Measurements from ENCODE around the gene CENPH.
"Not testable (repeated sequence)": the region's sequence is repeated elsewhere in the genome, so short reads cannot be mapped to it uniquely, and the experiment has no call there.

Gene CENPH

GRCh38 chr5:69211200-69211599 is 21.8 kb downstream of the CENPH start:
- no peak for DNase-seq

- peak; percentile 33 for DNase-seq
These were observed 22.6 kb downstream of the CENPH start for GRCh38 chr5:69212022-69212421.

GRCh38 chr5:69213513-69214215 is 24.3 kb downstream of the CENPH start:
- no peak for DNase-seq

- no peak for DNase-seq
These were observed 27.7 kb downstream of the CENPH start for GRCh38 chr5:69217151-69217511.

- DNase-seq = peak; percentile 96
These were observed 28.5 kb downstream of the CENPH start for GRCh38 chr5:69217548-69218526.

- no peak for DNase-seq
These were observed 30.6 kb downstream of the CENPH start for GRCh38 chr5:69219939-69220338.

- DNase-seq = not testable (repeated sequence)
These were observed 31.0 kb downstream of the CENPH start for GRCh38 chr5:69220371-69220770.

- not testable (repeated sequence) for DNase-seq
These were observed 31.4 kb downstream of the CENPH start for GRCh38 chr5:69220833-69221232.

GRCh38 chr5:69224520-69224919 is 35.1 kb downstream of the CENPH start:
- DNase-seq = no peak

GRCh38 chr5:69225860-69226259 is 36.5 kb downstream of the CENPH start:
- no peak for DNase-seq

GRCh38 chr5:69230181-69230580 is 40.8 kb downstream of the CENPH start:
- no peak for DNase-seq

- no peak for DNase-seq
These were observed 41.9 kb downstream of the CENPH start for GRCh38 chr5:69231281-69231680.

- DNase-seq = no peak
These were observed 42.5 kb downstream of the CENPH start for GRCh38 chr5:69231851-69232250.

- peak; percentile 91 for DNase-seq
These were observed 45.3 kb downstream of the CENPH start, which contains the start of gene CDK7 for GRCh38 chr5:69234457-69235268. Gene CDK7 (plus strand): TSS chr5:69234886. CDS start chr5:69234976, 90 bp downstream.

- not testable (repeated sequence) for DNase-seq
These were observed 47.4 kb downstream of the CENPH start for GRCh38 chr5:69236733-69237132.

GRCh38 chr5:69237877-69238276 is 48.5 kb downstream of the CENPH start:
- no peak for DNase-seq

GRCh38 chr5:69238760-69239251 is 49.4 kb downstream of the CENPH start:
- DNase-seq = no peak

GRCh38 chr5:69242215-69242927 is 53.0 kb downstream of the CENPH start:
- no peak for DNase-seq

- no peak for DNase-seq
These were observed 55.6 kb downstream of the CENPH start for GRCh38 chr5:69245031-69245430.

GRCh38 chr5:69248019-69248418 is 58.6 kb downstream of the CENPH start:
- no peak for DNase-seq

GRCh38 chr5:69250593-69250992 is 61.2 kb downstream of the CENPH start:
- DNase-seq = no peak

- DNase-seq = no peak
These were observed 63.1 kb downstream of the CENPH start for GRCh38 chr5:69252437-69252836.

All from CD4-positive, alpha-beta T cell treated with Interleukin-17A for 1 hour (primary cell).